ENCODE data around the gene C17orf67.

The C17orf67 gene

GRCh38 chr17:56804454-56804853, 29.3 kb downstream of the C17orf67 start:
- DNase-seq, result no peak

GRCh38 chr17:56803071-56803470, 30.6 kb downstream of the C17orf67 start:
- no peak for DNase-seq

- DNase-seq, result no peak
Measured at GRCh38 chr17:56801459-56802178, 32.1 kb downstream of the C17orf67 start.

GRCh38 chr17:56798916-56799315, 34.8 kb downstream of the C17orf67 start:
- DNase-seq, result no peak

GRCh38 chr17:56796536-56796935, 37.2 kb downstream of the C17orf67 start:
- no peak for DNase-seq

GRCh38 chr17:56795221-56795865, 38.4 kb downstream of the C17orf67 start:
- DNase-seq, result no peak

- peak; percentile 56 to 70 for DNase-seq
Measured at GRCh38 chr17:56793957-56794356, 39.8 kb downstream of the C17orf67 start.

GRCh38 chr17:56793531-56793930, 40.2 kb downstream of the C17orf67 start:
- no peak for DNase-seq

GRCh38 chr17:56792267-56792666, 41.5 kb downstream of the C17orf67 start:
- DNase-seq, result no peak

- peak; percentile 94 to 96 for DNase-seq
Measured at GRCh38 chr17:56786989-56787482, 46.7 kb downstream of the C17orf67 start.

GRCh38 chr17:56785997-56786680, 47.6 kb downstream of the C17orf67 start:
- no peak for DNase-seq

GRCh38 chr17:56785405-56785804, 48.3 kb downstream of the C17orf67 start:
- peak in 1 of 2 donors; percentile 13 for DNase-seq

- DNase-seq, result no peak
Measured at GRCh38 chr17:56782338-56782737, 51.4 kb downstream of the C17orf67 start.

- DNase-seq, result no peak
Measured at GRCh38 chr17:56781906-56782305, 51.8 kb downstream of the C17orf67 start.

GRCh38 chr17:56779898-56780777, 53.6 kb downstream of the C17orf67 start:
- DNase-seq, result peak; percentile 64 to 82

- no peak for DNase-seq
Measured at GRCh38 chr17:56779322-56779721, 54.4 kb downstream of the C17orf67 start.

GRCh38 chr17:56778898-56779297, 54.8 kb downstream of the C17orf67 start:
- DNase-seq, result no peak

GRCh38 chr17:56777859-56778258, 55.9 kb downstream of the C17orf67 start:
- no peak for DNase-seq

GRCh38 chr17:56774650-56775049, 59.1 kb downstream of the C17orf67 start:
- no peak for DNase-seq

- no peak for DNase-seq
Measured at GRCh38 chr17:56773124-56773523, 60.6 kb downstream of the C17orf67 start.

- DNase-seq, result no peak
Measured at GRCh38 chr17:56772442-56772841, 61.3 kb downstream of the C17orf67 start.

- no peak for DNase-seq
Measured at GRCh38 chr17:56771975-56772374, 61.7 kb downstream of the C17orf67 start.

GRCh38 chr17:56771563-56771962, 62.2 kb downstream of the C17orf67 start:
- DNase-seq, result no peak
